C4-2B (cell line): ENCODE results near the gene SCN5A.

Experiments
- H3K27ac ChIP-seq: fragments of 450-650 bp; 2 replicates; pipeline ENCODE4 v1.5.1; 2017
- ZFX ChIP-seq: fragments of 450-650 bp; IDR thresholded peaks from 2 replicates; pipeline ENCODE4 v1.6.1; 2017
- TF ChIP-seq, protein P1 (sequence below): fragments of 450-650 bp; conservative IDR thresholded peaks from 2 replicates; pipeline ENCODE4 v1.5.1; 2017; ENCODE audit warnings: mild to moderate bottlenecking

Gene SCN5A

DNA sequence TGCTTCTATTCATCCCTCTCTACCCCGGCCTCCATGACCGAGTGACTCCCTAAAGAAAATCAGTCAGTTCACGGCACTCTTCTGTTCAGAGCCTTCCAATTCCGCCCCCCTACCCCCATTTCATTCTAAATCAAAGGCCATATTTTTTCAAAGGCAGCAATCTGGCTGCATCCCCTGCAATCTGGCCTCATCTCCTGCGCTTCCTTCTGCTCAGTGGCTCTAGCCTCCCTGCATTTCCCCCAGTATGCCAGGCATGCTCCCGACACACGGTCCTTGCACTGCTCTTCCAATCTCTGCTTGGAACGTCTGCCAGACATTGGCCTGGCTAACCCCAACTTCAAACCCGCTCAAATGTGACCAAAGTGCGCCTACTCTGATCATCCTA, 85.6 kb downstream of the SCN5A start:
- H3K27ac ChIP-seq, result no peak overlapping the region
- TF ChIP-seq, protein P1, sequence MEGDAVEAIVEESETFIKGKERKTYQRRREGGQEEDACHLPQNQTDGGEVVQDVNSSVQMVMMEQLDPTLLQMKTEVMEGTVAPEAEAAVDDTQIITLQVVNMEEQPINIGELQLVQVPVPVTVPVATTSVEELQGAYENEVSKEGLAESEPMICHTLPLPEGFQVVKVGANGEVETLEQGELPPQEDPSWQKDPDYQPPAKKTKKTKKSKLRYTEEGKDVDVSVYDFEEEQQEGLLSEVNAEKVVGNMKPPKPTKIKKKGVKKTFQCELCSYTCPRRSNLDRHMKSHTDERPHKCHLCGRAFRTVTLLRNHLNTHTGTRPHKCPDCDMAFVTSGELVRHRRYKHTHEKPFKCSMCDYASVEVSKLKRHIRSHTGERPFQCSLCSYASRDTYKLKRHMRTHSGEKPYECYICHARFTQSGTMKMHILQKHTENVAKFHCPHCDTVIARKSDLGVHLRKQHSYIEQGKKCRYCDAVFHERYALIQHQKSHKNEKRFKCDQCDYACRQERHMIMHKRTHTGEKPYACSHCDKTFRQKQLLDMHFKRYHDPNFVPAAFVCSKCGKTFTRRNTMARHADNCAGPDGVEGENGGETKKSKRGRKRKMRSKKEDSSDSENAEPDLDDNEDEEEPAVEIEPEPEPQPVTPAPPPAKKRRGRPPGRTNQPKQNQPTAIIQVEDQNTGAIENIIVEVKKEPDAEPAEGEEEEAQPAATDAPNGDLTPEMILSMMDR, result no peak
- TF ChIP-seq ZFX, result no peak

DNA sequence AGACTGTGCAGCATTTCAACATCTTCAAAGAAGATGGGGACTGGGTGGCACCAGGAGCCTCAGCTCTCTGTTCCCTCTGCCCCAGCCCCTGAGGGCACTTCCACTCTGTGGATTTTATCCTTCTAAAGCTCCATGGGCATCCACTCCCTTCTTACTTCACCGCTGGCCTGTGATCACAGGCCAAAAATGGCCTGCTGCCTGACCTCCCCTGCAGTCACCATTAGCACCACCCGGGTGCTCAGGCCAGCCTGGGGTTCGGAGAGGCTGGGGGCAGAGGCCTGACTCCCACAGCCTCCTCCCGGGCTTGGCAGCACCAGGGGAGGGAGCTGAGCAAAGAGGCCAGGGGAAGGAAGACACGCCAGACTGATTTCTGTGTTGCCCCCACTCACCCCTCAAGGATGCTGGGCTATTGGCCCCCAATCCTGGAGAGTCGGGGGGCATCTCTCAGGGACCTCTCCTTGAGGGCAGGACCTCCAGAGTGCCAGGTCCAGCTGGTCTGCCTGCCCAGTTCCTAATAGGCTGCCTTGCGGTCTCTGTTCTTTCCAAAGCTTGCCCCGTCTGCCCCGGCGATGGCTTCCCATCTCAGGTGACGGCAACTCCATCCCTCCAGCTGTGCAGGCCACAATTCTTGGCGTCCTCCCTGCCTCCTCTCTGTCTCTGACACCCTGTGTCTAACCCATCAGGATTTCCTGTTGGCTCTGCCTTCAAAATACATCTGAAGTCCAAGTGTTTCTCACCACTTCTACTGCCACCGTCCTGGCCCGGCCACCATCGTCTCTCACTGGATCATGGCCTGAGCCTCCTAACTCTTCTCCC, 86.2 kb downstream of the SCN5A start:
- TF ChIP-seq, protein P1, result no peak
- no peak for TF ChIP-seq ZFX
- no peak overlapping the region for H3K27ac ChIP-seq

DNA sequence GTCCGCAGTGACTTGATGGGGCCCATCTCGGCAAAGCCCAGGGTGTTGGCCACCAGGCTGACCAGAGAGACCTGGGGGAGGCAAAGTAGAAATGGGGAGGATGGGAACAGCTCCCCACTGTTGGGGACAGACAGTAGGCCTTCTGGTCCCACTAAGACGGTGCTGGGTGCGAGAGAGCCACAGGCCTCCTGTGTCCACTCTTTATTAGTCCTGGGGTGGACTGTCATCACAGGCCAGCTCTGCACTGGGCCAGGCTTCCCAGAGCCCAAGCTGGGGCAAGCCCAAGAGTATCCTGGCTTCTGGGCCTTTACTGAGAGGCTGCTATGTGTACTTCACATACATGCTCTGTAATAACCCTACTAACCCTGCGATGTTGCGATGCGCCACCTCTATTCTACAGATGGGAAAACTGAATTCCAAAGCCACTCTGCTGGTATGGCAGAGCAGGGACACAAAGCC, 87.0 kb downstream of the SCN5A start:
- H3K27ac ChIP-seq, result no peak overlapping the region
- TF ChIP-seq, protein P1, result no peak
- no peak for TF ChIP-seq ZFX

DNA sequence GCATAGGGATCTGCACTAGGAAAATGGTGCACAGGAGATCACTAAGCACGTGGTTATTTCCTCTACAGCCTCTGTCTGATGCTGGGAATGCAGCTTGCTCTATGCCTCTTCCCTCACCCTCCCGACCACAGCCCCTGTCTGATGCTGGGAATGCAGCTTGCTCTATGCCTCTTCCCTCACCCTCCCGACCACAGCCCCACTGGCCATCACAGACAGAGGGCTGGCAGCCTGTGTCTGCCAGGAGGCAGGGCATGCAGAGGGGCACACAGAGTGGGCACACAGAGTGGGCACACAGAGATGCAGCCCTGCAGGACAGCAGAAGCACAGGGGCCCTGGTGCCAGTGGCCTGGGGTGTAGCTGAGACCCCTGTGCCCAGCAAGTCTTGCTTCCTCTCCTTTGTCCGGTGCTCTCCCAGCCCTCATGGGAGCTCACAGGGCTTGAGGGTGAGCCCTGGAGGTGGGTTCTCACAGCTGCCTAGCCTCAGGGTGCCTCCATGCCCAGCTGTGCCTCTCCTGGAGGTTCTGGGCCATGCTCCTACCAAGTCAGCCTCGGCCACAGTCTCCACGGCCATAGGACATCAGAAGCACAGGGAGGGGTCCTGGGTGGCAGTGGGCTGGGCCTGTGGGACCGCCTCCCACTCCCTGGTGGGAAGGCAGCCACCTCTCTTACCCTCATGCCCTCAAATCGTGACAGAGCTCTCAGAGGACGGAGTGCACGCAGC, 87.6 kb downstream of the SCN5A start:
- no peak overlapping the region for H3K27ac ChIP-seq
- no peak for TF ChIP-seq ZFX
- TF ChIP-seq, protein P1, result no peak

DNA sequence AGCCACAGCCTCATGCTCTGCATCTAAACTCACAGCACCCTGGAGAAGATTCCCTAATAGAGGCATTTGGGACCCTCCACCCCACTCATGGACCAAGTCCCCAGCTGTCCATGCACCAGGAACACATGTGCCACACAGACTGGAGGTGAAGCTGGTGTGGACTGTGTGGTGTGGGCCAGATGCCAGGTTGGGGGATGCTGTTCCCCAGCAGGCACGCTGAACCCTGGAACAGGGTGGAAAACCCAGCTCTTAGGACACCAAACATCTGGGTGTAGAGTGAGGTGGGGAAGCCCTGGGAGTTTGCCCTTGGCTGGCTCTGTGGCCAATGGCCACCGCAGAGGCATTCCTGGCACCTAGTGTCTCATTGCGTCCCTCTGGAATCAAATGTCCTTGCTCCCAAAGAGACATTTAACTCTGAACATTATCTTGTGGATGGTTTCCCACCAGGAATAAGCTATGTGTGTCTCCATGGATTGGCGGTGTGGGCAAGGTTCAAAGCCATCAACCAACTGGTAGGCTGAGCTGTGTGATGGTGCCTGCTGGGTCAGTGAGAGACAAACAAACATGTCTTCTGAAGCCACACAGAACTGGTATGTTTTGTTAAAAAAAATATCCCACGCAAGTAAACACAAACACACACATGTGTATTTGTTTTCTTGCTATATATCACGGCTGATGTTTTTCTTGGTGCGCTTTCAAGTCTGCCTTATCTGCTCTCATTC, 88.3 kb downstream of the SCN5A start:
- TF ChIP-seq, protein P1, result no peak
- TF ChIP-seq ZFX, result no peak
- no peak overlapping the region for H3K27ac ChIP-seq

DNA sequence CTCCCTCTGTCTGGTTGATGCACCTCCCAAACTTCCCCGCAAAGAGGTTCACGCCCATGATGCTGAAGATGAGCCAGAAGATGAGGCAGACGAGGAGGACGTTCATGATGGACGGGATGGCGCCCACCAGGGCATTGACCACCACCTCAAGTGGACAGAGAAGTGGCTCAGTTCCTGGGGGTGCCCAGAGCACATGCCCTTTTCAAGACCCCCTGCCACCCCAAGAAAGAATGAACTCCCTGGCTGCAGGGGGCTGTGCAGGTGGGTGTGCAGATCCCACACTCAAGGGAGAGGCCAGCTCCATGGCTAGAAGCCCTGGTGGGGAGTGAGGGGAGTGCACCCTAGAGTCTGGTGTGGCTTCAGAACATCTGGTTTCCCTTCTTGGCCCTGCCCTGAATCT, 89.2 kb downstream of the SCN5A start:
- TF ChIP-seq ZFX, result no peak
- TF ChIP-seq, protein P1, result no peak; the same call in 1 of the 2 replicates
- H3K27ac ChIP-seq, result no peak overlapping the region
